ENCODE measurements around the gene TAF5. TPM values are rescaled to one million over a fixed set of nuclear protein-coding genes. Genes with fewer than 3 reads are reported as not detected.
A peak's percentile ranks its signal among the peaks of the same experiment; 100 is the strongest.
"Not testable (repeated sequence)": the region's sequence is repeated elsewhere in the genome, so short reads cannot be mapped to it uniquely, and the experiment has no call there.

The TAF5 gene
- total RNA-seq, 4 donors from 2014 or later, result 3.9 to 9.4 (median 7.0) TPM

GRCh38 chr10:103415581-103415980 lies 47.8 kb downstream of the TAF5 start:
- Histone ChIP-seq H3K36me3 (peaks cover 0 to 100% (median 47%) of the 10 kb centered on the region in 3 donors), H3K27ac (no peak overlapping the region), H3K9me3 (no peaks in the 10 kb centered on the region), H3K4me1 (no peaks in the 10 kb centered on the region), H3K27me3 (no peaks in the 10 kb centered on the region), H3K4me3 (no peak overlapping the region)
- TF ChIP-seq, protein P1, sequence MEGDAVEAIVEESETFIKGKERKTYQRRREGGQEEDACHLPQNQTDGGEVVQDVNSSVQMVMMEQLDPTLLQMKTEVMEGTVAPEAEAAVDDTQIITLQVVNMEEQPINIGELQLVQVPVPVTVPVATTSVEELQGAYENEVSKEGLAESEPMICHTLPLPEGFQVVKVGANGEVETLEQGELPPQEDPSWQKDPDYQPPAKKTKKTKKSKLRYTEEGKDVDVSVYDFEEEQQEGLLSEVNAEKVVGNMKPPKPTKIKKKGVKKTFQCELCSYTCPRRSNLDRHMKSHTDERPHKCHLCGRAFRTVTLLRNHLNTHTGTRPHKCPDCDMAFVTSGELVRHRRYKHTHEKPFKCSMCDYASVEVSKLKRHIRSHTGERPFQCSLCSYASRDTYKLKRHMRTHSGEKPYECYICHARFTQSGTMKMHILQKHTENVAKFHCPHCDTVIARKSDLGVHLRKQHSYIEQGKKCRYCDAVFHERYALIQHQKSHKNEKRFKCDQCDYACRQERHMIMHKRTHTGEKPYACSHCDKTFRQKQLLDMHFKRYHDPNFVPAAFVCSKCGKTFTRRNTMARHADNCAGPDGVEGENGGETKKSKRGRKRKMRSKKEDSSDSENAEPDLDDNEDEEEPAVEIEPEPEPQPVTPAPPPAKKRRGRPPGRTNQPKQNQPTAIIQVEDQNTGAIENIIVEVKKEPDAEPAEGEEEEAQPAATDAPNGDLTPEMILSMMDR (IDR thresholded peaks at IDR 0.05), result no peak
- TF ChIP-seq POLR2A (IDR thresholded peaks at IDR 0.05) (no peak), EP300 (IDR thresholded peaks at IDR 0.05) (no peak)
- WGBS, 2 donors, result 78 to 80% methylated on average over 8 of the region's 8 CpGs
- no peak for DNase-seq (ENCODE audit: low spot score in 2 of 2)

- Histone ChIP-seq H3K27me3 (no peaks in the 10 kb centered on the region), H3K27ac (no peak overlapping the region), H3K4me3 (no peak overlapping the region), H3K9me3 (no peaks in the 10 kb centered on the region), H3K4me1 (no peaks in the 10 kb centered on the region), H3K36me3 (peaks cover 0 to 100% (median 56%) of the 10 kb centered on the region in 3 donors)
- peak; percentile 64 to 93 for DNase-seq (ENCODE audit: low spot score in 2 of 2)
- WGBS, 2 donors, result 44 to 49% methylated on average over 7 to 8 of the region's 8 CpGs
- TF ChIP-seq, protein P1 (IDR thresholded peaks at IDR 0.05), result peak; percentile 47 to 76 (median 56)
- TF ChIP-seq EP300 (IDR thresholded peaks at IDR 0.05) (no peak), POLR2A (IDR thresholded peaks at IDR 0.05) (no peak)
Measured at GRCh38 chr10:103416436-103417147, 48.8 kb downstream of the TAF5 start.

- not testable (repeated sequence) for H3K27ac ChIP-seq; H3K9me3 ChIP-seq; H3K4me3 ChIP-seq; H3K4me1 ChIP-seq; DNase-seq (ENCODE audit: low spot score in 2 of 2); H3K27me3 ChIP-seq
- peaks cover 0 to 97% (median 52%) of the 10 kb centered on the region in 3 donors for H3K36me3 ChIP-seq
- TF ChIP-seq, protein P1 (IDR thresholded peaks at IDR 0.05), result peak in 1 of 5 experiments; percentile 5
- WGBS, 2 donors, result 86 to 90% methylated on average over 5 of the region's 5 CpGs
Measured at GRCh38 chr10:103417148-103417469, 49.3 kb downstream of the TAF5 start.

GRCh38 chr10:103417601-103418000 lies 49.8 kb downstream of the TAF5 start:
- no peaks in the 10 kb centered on the region for H3K27me3 ChIP-seq
- DNase-seq (ENCODE audit: low spot score in 2 of 2), result no peak
- no peak for TF ChIP-seq EP300 (IDR thresholded peaks at IDR 0.05)
- no peak overlapping the region for H3K27ac ChIP-seq
- H3K4me1 ChIP-seq, result no peaks in the 10 kb centered on the region
- H3K36me3 ChIP-seq, result peaks cover 0 to 97% (median 54%) of the 10 kb centered on the region in 3 donors
- 83 to 87% methylated on average over 5 of the region's 5 CpGs for WGBS, 2 donors
- H3K9me3 ChIP-seq, result no peaks in the 10 kb centered on the region
- no peak overlapping the region for H3K4me3 ChIP-seq

- no peak for DNase-seq (ENCODE audit: low spot score in 2 of 2)
Measured at GRCh38 chr10:103419101-103419500, 51.3 kb downstream of the TAF5 start.

More at GRCh38 chr10:103419101-103419500, 51.3 kb downstream of the TAF5 start:
- H3K27me3 ChIP-seq, result no peaks in the 10 kb centered on the region
- TF ChIP-seq POLR2A (IDR thresholded peaks at IDR 0.05) (no peak), EP300 (IDR thresholded peaks at IDR 0.05) (no peak)
- TF ChIP-seq, protein P1 (IDR thresholded peaks at IDR 0.05), result no peak
- WGBS, 2 donors, result 91 to 92% methylated on average over 4 of the region's 4 CpGs
- no peak overlapping the region for H3K4me3 ChIP-seq
- no peaks in the 10 kb centered on the region for H3K9me3 ChIP-seq
- H3K36me3 ChIP-seq, result peaks cover 0 to 97% (median 45%) of the 10 kb centered on the region in 3 donors
- H3K27ac ChIP-seq, result no peak overlapping the region
- no peaks in the 10 kb centered on the region for H3K4me1 ChIP-seq

Measured in tibial nerve (tissue), 4 donors.